Mesendoderm (in vitro differentiated cells): Measurements from ENCODE around the gene CKAP4.
"Not testable (repeated sequence)": the region's sequence is repeated elsewhere in the genome, so short reads cannot be mapped to it uniquely, and the experiment has no call there.

Experiments
- DNase-seq: peaks from one replicate; pipeline ENCODE4 v3.0.0; 2013
- H2AK5ac ChIP-seq: 2 replicates; pipeline ENCODE4 v1.6.1; 2013; ENCODE audit warnings: low read length, inconsistent platforms
- H2BK120ac ChIP-seq: 2 replicates; pipeline ENCODE4 v1.6.1; 2013; ENCODE audit warnings: low read depth, mild to moderate bottlenecking, low read length, moderate library complexity, mixed read lengths
- H2BK15ac ChIP-seq: replicated peaks from 2 replicates; pipeline ENCODE4 v1.6.1; 2013; ENCODE audit warnings: low read depth, mild to moderate bottlenecking, moderate library complexity
- H2BK5ac ChIP-seq: 2 replicates; pipeline ENCODE4 v1.6.1; 2013; ENCODE audit warnings: low read length, inconsistent platforms
- H3K18ac ChIP-seq: 2 replicates; pipeline ENCODE4 v1.6.1; 2013; ENCODE audit warnings: mild to moderate bottlenecking, low read length, mixed read lengths
- H3K23ac ChIP-seq: one replicate; pipeline ENCODE4 v1.6.1; 2013; ENCODE audit warnings: low read length
- H3K27ac ChIP-seq: 2 replicates; pipeline ENCODE4 v1.5.1; 2013; ENCODE audit warnings: low read depth, mild to moderate bottlenecking, inconsistent platforms, low read length, moderate library complexity
- H3K27me3 ChIP-seq: 2 replicates; pipeline ENCODE4 v1.6.1; 2013; ENCODE audit warnings: low read length, control low read depth, mild to moderate bottlenecking, inconsistent platforms; ENCODE audit not compliant: insufficient read depth, poor library complexity
- H3K36me3 ChIP-seq: 2 replicates; pipeline ENCODE4 v1.6.1; 2013; ENCODE audit warnings: low read length, inconsistent platforms; ENCODE audit not compliant: control insufficient read depth, insufficient read depth
- H3K4ac ChIP-seq: one replicate; pipeline ENCODE4 v1.6.1; 2013; ENCODE audit warnings: low read depth, mild to moderate bottlenecking, low read length, moderate library complexity
- H3K4me1 ChIP-seq: 2 replicates; pipeline ENCODE4 v1.6.1; 2013; ENCODE audit warnings: low read depth, low read length, inconsistent platforms; ENCODE audit not compliant: control insufficient read depth
- H3K4me2 ChIP-seq: 2 replicates; pipeline ENCODE4 v1.6.1; 2013; ENCODE audit warnings: low read length
- H3K4me3 ChIP-seq: 2 replicates; pipeline ENCODE4 v1.5.1; 2013; ENCODE audit warnings: mild to moderate bottlenecking, low read length
- H3K56ac ChIP-seq: one replicate; pipeline ENCODE4 v1.6.1; 2013; ENCODE audit warnings: low read length
- H3K79me1 ChIP-seq: 2 replicates; pipeline ENCODE4 v1.6.1; 2013; ENCODE audit warnings: low read length, inconsistent platforms
- H3K79me2 ChIP-seq: 2 replicates; pipeline ENCODE4 v1.6.1; 2013; ENCODE audit warnings: mild to moderate bottlenecking, low read length; ENCODE audit not compliant: control insufficient read depth, insufficient read depth
- H3K9ac ChIP-seq: 2 replicates; pipeline ENCODE4 v1.6.1; 2013; ENCODE audit warnings: low read length, inconsistent platforms
- H4K5ac ChIP-seq: one replicate; pipeline ENCODE4 v1.6.1; 2013; ENCODE audit warnings: low read length
- H4K8ac ChIP-seq: one replicate; pipeline ENCODE4 v1.6.1; 2013; ENCODE audit warnings: low read depth, mild to moderate bottlenecking, control low read depth, low read length, moderate library complexity
- WGBS: extraction: QIAGEN DNeasy Blood & Tissue Kit; methylation state at CpG from one replicate; pipeline ENCODE4 v1.1.7; 2013; ENCODE audit warnings: low lambda C conversion rate, missing lambda C conversion rate; ENCODE audit not compliant: insufficient coverage; ENCODE audit errors: extremely low coverage; 5-methylcytosine and 5-hydroxymethylcytosine counted together

The CKAP4 gene

DNA sequence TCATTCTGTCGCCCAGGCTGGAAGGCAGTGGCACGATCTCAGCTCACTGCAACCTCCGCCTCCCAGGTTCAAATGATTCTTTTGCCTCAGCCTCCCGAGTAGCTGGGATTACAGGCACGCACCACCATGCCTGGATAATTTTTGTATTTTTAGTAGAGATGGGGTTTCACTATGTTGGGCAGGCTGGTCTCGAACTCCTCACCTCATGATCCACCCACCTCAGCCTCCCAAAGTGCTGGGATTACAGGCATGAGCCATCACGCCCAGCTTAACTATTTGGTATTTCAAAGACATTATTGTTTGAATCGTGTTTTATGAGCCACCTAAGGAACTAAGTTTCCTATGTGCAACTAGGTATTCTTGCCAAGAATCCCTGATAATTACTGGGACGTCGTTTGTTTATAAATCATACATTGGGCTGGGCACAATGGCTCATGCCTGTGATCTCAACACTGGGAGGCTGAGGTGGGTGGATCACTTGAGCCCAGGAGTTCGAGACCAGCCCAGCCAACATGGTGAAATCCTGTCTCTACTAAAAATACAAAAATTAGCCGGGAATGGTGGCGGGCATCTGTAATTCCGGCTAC lies 38.8 kb upstream of the CKAP4 start:
- WGBS = no CpG with 5 or more reads among the region's 14 CpGs
- H3K18ac ChIP-seq, DNase-seq: not testable (repeated sequence)

DNA sequence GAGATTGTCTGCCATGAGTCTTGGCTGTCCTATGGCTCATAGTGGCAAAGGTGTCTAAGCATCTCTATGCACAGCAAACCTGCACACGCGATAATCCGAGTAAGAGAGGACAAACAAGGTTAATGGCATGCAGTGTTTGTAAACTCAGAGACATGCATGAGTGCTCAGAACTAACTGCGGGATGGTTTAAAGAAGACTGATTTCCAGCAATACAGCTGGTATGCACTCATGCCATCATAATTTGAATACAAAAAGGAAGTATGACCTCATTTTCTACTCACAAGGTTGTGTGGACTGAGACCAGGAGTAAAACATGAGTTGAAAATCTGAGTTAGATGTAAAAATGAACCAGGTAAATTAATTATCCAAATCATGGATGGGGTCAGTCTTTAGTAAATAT lies 38.2 kb upstream of the CKAP4 start:
- Histone ChIP-seq H3K4ac (no peak overlapping the region), H3K4me1 (no peaks in the 10 kb centered on the region), H3K18ac (no peak overlapping the region), H3K79me1 (no peaks in the 10 kb centered on the region), H2BK15ac (no peak overlapping the region), H3K79me2 (no peaks in the 10 kb centered on the region), H4K8ac (no peak overlapping the region), H3K23ac (no peak overlapping the region), H3K27ac (no peak overlapping the region), H3K56ac (no peak overlapping the region), H3K4me3 (no peak overlapping the region), H2BK120ac (no peak overlapping the region), H2AK5ac (no peak overlapping the region), H4K5ac (no peak overlapping the region), H2BK5ac (no peak overlapping the region), H3K36me3 (no peaks in the 10 kb centered on the region), H3K4me2 (no peak overlapping the region), H3K9ac (no peak overlapping the region), H3K27me3 (no peaks in the 10 kb centered on the region)
- WGBS = no CpG with 5 or more reads among the region's 4 CpGs
- no peak for DNase-seq

More for the DNA sequence above, 38.8 kb upstream of the CKAP4 start:
- H3K4me2 ChIP-seq, H3K27ac ChIP-seq, H3K23ac ChIP-seq, H4K5ac ChIP-seq, H3K79me2 ChIP-seq, H3K9ac ChIP-seq, H3K4me1 ChIP-seq, H4K8ac ChIP-seq, H2BK15ac ChIP-seq, H3K27me3 ChIP-seq, H2AK5ac ChIP-seq, H3K79me1 ChIP-seq, H3K56ac ChIP-seq, H3K4ac ChIP-seq, H2BK120ac ChIP-seq, H3K4me3 ChIP-seq, H3K36me3 ChIP-seq, H2BK5ac ChIP-seq: not testable (repeated sequence)

DNA sequence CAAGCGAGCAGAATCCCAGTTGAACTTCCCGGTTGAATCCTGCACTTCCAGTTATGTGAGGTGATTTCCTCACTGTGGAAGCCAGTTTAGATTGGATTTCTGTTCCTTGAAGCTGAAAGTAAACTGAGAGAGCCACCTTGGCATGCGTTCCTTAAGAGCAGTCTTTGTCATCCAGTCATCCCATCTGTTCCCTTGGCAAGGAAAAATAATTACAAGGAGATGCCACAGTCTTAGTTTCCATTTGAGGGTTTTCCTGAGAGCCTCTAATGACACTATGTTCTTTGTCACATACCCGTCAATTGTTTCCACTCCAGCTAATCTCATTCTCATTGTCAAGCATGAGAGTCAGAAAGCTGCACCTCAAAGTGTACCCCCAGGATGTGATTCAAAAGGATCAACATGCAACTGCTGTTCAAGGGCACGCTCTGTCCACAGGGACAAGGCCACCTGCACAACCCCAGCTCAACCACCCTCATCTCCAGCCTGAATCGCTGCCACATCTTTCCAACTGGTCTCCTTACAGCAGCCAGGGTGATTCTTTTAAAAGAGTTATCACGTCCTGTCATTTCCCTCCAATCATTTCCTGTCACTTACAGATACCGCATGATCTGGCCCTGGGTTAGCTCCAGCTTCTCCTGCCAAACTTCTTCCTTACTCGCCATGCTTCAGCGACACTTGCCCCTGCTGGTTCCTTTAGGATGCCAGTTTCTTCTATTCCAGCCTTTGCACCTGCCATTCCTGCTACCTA lies 36.7 kb upstream of the CKAP4 start:
- WGBS = no CpG with 5 or more reads among the region's 10 CpGs
- Histone ChIP-seq H3K4ac (no peak overlapping the region), H3K23ac (no peak overlapping the region), H3K79me2 (no peaks in the 10 kb centered on the region), H4K5ac (no peak overlapping the region), H3K4me2 (no peak overlapping the region), H3K4me3 (no peak overlapping the region), H3K9ac (no peak overlapping the region), H2AK5ac (no peak overlapping the region), H3K18ac (no peak overlapping the region), H3K4me1 (no peaks in the 10 kb centered on the region), H4K8ac (no peak overlapping the region), H3K79me1 (no peaks in the 10 kb centered on the region), H2BK15ac (no peak overlapping the region), H3K56ac (no peak overlapping the region), H2BK5ac (no peak overlapping the region), H3K27me3 (no peaks in the 10 kb centered on the region), H3K36me3 (no peaks in the 10 kb centered on the region), H3K27ac (no peak overlapping the region), H2BK120ac (no peak overlapping the region)
- no peak for DNase-seq

DNA sequence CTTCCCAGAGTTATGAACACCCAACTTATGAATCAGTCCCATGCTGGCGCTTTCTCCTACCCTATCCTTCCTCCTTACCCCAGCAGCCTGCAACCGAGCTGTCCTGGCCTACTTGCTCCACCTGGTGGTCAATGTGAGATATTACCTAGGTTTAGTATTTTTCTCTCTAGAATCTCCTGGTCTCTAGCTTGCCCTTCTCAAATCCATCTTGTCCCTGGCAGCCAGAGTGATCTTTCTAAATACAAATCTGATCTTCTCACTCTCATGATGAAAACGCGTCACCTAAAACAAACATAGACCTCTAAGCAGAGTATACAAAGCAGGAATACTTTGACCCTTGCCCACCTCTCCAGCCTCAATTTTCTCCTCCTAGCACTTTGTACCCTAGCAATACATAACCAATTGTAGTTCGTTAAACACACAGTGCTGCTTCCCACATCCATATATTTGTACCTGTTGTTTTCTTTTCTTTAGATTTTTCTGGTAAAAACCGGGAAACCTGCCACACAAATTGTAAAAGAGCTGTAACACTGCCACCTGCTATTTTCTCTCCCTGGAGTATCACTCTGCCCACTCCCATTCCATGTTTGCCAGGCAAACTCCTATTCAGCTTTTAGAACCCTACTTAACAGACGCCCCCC lies 34.8 kb upstream of the CKAP4 start:
- H3K56ac ChIP-seq = no peak overlapping the region
- no peaks in the 10 kb centered on the region for H3K79me2 ChIP-seq
- H3K27ac ChIP-seq = no peak overlapping the region
- H3K4me1 ChIP-seq = no peaks in the 10 kb centered on the region
- no peak overlapping the region for H2BK120ac ChIP-seq
- H2AK5ac ChIP-seq = no peak overlapping the region
- no peaks in the 10 kb centered on the region for H3K27me3 ChIP-seq
- H2BK5ac ChIP-seq = no peak overlapping the region
- no peak overlapping the region for H3K4me3 ChIP-seq
- H3K4me2 ChIP-seq = no peak overlapping the region
- no peak overlapping the region for H3K23ac ChIP-seq
- H2BK15ac ChIP-seq = no peak overlapping the region
- no peaks in the 10 kb centered on the region for H3K36me3 ChIP-seq
- no peak overlapping the region for H3K4ac ChIP-seq
- peak; percentile 71 for DNase-seq
- no peak overlapping the region for H4K8ac ChIP-seq
- no peak overlapping the region for H3K9ac ChIP-seq
- no peak overlapping the region for H3K18ac ChIP-seq
- WGBS = no CpG with 5 or more reads among the region's 7 CpGs
- no peak overlapping the region for H4K5ac ChIP-seq
- no peaks in the 10 kb centered on the region for H3K79me1 ChIP-seq

DNA sequence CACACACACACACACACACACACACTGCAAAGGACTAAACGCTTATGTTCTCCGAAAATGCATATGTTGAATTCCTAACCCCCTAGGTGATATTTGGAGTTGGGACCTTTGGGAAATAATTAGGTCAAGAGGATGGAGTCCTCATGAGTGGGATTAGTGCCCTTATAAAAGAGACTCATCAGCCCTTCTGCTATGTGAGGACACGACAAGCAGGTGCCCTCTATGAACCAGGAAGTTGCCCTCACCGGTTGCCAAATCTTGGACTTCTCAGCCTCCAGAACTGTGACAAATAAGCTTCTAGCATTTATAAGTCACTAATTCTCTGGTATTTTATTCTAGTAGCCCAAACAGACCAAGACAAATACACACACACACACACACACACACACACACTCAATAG lies 34.0 kb upstream of the CKAP4 start:
- H4K8ac ChIP-seq = no peak overlapping the region
- H2BK5ac ChIP-seq = no peak overlapping the region
- no peak overlapping the region for H2BK15ac ChIP-seq
- no peak overlapping the region for H3K27ac ChIP-seq
- H3K79me1 ChIP-seq = no peaks in the 10 kb centered on the region
- no peak for DNase-seq
- H3K4me1 ChIP-seq = no peaks in the 10 kb centered on the region
- no peak overlapping the region for H3K4me2 ChIP-seq
- no peak overlapping the region for H2BK120ac ChIP-seq
- no peaks in the 10 kb centered on the region for H3K79me2 ChIP-seq
- H3K27me3 ChIP-seq = no peaks in the 10 kb centered on the region
- no peak overlapping the region for H4K5ac ChIP-seq
- H3K18ac ChIP-seq = no peak overlapping the region
- no peak overlapping the region for H2AK5ac ChIP-seq
- WGBS = no CpG with 5 or more reads among the region's 4 CpGs
- H3K4ac ChIP-seq = no peak overlapping the region
- no peak overlapping the region for H3K23ac ChIP-seq
- H3K4me3 ChIP-seq = no peak overlapping the region
- no peaks in the 10 kb centered on the region for H3K36me3 ChIP-seq
- no peak overlapping the region for H3K56ac ChIP-seq
- no peak overlapping the region for H3K9ac ChIP-seq
